HFF-Myc (cell line): ENCODE data around the gene LHPP.

ENCODE experiments used
- DNase-seq: peaks from one replicate; pipeline ENCODE4 v3.0.0-alpha.2; 2011; ENCODE audit warnings: low read depth; ENCODE audit errors: extremely low read depth
- H3K4me3 ChIP-seq: replicated peaks from 2 replicates; pipeline ENCODE4 v1.5.1; 2011; ENCODE audit warnings: low read depth, mild to moderate bottlenecking, control low read depth, low read length
- CTCF ChIP-seq: IDR thresholded peaks from 2 replicates; pipeline ENCODE4 v1.5.1; 2012; ENCODE audit warnings: mild to moderate bottlenecking, low read depth, low read length, control low read depth; ENCODE audit errors: missing control alignments

Gene LHPP

GRCh38 chr10:124535731-124536495, 74.3 kb downstream of the LHPP start:
- no peak for DNase-seq
- TF ChIP-seq CTCF, result no peak
- no peak overlapping the region for H3K4me3 ChIP-seq

- TF ChIP-seq CTCF, result no peak
- no peak for DNase-seq
- no peak overlapping the region for H3K4me3 ChIP-seq
Observed at GRCh38 chr10:124536496-124537050, 75.0 kb downstream of the LHPP start.

- H3K4me3 ChIP-seq, result no peak overlapping the region
- DNase-seq, result no peak
- no peak for TF ChIP-seq CTCF
Observed at GRCh38 chr10:124537166-124537725, 75.6 kb downstream of the LHPP start.

- no peak for TF ChIP-seq CTCF
- no peak overlapping the region for H3K4me3 ChIP-seq
Observed at GRCh38 chr10:124537891-124538290, 76.3 kb downstream of the LHPP start.

GRCh38 chr10:124538706-124539105, 77.1 kb downstream of the LHPP start:
- DNase-seq, result no peak
- H3K4me3 ChIP-seq, result no peak overlapping the region
- TF ChIP-seq CTCF, result no peak

More at GRCh38 chr10:124537891-124538290, 76.3 kb downstream of the LHPP start:
- DNase-seq, result no peak

- H3K4me3 ChIP-seq, result no peak overlapping the region
- DNase-seq, result no peak
- TF ChIP-seq CTCF, result peak; percentile 76
Observed at GRCh38 chr10:124539935-124540641, 78.5 kb downstream of the LHPP start.
